A673 (cell line): ENCODE measurements around the gene PALLD. TPM values are rescaled to one million over a fixed set of nuclear protein-coding genes. Genes with fewer than 3 reads are reported as not detected.
"Not testable (repeated sequence)": the region's sequence is repeated elsewhere in the genome, so short reads cannot be mapped to it uniquely, and the experiment has no call there.

Experiments used
- BruUV-seq: library from RNA; stranded (reverse); fragments of 400-500 nt; replicated peaks from 2 replicates; lab custom pipeline; 2021; lab: Mats Ljungman, UMichigan
- CTCF ChIA-PET: fragments of 300-600 bp; sonication (Branson Sonifier 250); formaldehyde crosslinking; loops from one replicate; lab custom pipeline; 2022; ENCODE audit warnings: antibody characterized with exemption; lab: Charles Lee
- POLR2A ChIA-PET: fragments of 300-600 bp; sonication (Branson Sonifier 250); formaldehyde crosslinking; loops from one replicate; lab custom pipeline; 2022; ENCODE audit warnings: antibody characterized with exemption; ENCODE audit not compliant: low non-redundant PET; lab: Charles Lee
- DNase-seq: peaks from one replicate; pipeline ENCODE4 v3.0.0-alpha.2; 2015; ENCODE audit warnings: low spot score
- H3K27ac ChIP-seq: fragments of 200-600 bp; sonication (generic); 2 replicates; pipeline ENCODE4 v1.5.1; 2016; ENCODE audit warnings: mixed run types, low read depth, mild to moderate bottlenecking, mixed read lengths, antibody characterized with exemption, low read length; ENCODE audit not compliant: poor library complexity, severe bottlenecking
- H3K27me3 ChIP-seq: fragments of 200-600 bp; sonication (generic); replicated peaks from 2 replicates; pipeline ENCODE4 v1.6.1; 2017; ENCODE audit warnings: mixed run types, low read depth, mild to moderate bottlenecking, mixed read lengths, antibody characterized with exemption, low read length; ENCODE audit not compliant: insufficient read depth, poor library complexity
- H3K36me3 ChIP-seq: fragments of 200-600 bp; sonication (generic); 2 replicates; pipeline ENCODE4 v1.6.1; 2016; ENCODE audit warnings: mixed run types, mild to moderate bottlenecking, mixed read lengths, antibody characterized with exemption, low read length; ENCODE audit not compliant: insufficient read depth, poor library complexity, severe bottlenecking
- H3K4me1 ChIP-seq: fragments of 200-600 bp; sonication (generic); 2 replicates; pipeline ENCODE4 v1.6.1; 2017; ENCODE audit warnings: mixed run types, mild to moderate bottlenecking, mixed read lengths, antibody characterized with exemption, low read length; ENCODE audit not compliant: insufficient read depth, poor library complexity, severe bottlenecking
- H3K4me3 ChIP-seq: fragments of 200-600 bp; sonication (generic); 2 replicates; pipeline ENCODE4 v1.5.1; 2016; ENCODE audit warnings: low read depth, mixed run types, mild to moderate bottlenecking, mixed read lengths, low read length; ENCODE audit not compliant: poor library complexity, severe bottlenecking
- H3K9me3 ChIP-seq: fragments of 200-600 bp; sonication (generic); 2 replicates; pipeline ENCODE4 v1.6.1; 2016; ENCODE audit warnings: mixed run types, low read depth, mild to moderate bottlenecking, mixed read lengths, antibody characterized with exemption, low read length; ENCODE audit not compliant: poor library complexity, severe bottlenecking
- CTCF ChIP-seq: fragments of 300-800, 200-600 bp; sonication (generic); conservative IDR thresholded peaks from 2 replicates; pipeline ENCODE4 v1.5.1; 2017; ENCODE audit warnings: low read depth, mild to moderate bottlenecking, antibody characterized with exemption, low read length, moderate library complexity, mixed read lengths
- EZH2 ChIP-seq: fragments of 200-600 bp; sonication (generic); IDR thresholded peaks from 2 replicates; pipeline ENCODE4 v1.6.1; 2017; ENCODE audit warnings: borderline replicate concordance, low read depth, mild to moderate bottlenecking, mixed read lengths, antibody characterized with exemption, low read length; ENCODE audit not compliant: poor library complexity, severe bottlenecking
- intact Hi-C: fragments of 100-400 bp; cut with micrococcal nuclease; formaldehyde crosslinking; loops from one replicate; pipeline ENCODE4 v1.10.0; 2022; ENCODE audit not compliant: unreplicated experiment
- total RNA-seq: library from RNA; stranded (reverse); gene quantifications from 2 replicates; pipeline ENCODE4 v1.2.3, GENCODE V29; 2021

Gene PALLD
- total RNA-seq, 1 experiment from 2014 or later = 44.1 TPM

GRCh38 chr4:168451331-168451730 lies 45.5 kb upstream of the PALLD start:
- no peak for DNase-seq
- Histone ChIP-seq H3K9me3 (no peaks in the 10 kb centered on the region), H3K36me3 (no peaks in the 10 kb centered on the region), H3K27me3 (no peaks in the 10 kb centered on the region), H3K27ac (no peak overlapping the region), H3K4me3 (no peak overlapping the region), H3K4me1 (no peaks in the 10 kb centered on the region)
- ChIA-PET POLR2A (no interaction called here), CTCF (no interaction called here)
- BruUV-seq = no TSS peak
- TF ChIP-seq EZH2 (no peak), CTCF (no peak)
- intact Hi-C loops = no loop called here

GRCh38 chr4:168451744-168452390 lies 45.0 kb upstream of the PALLD start:
- ChIA-PET POLR2A (no interaction called here), CTCF (no interaction called here)
- no peaks in the 10 kb centered on the region for H3K27me3 ChIP-seq
- H3K4me1 ChIP-seq = no peaks in the 10 kb centered on the region
- peak; percentile 19 for DNase-seq
- no peak overlapping the region for H3K4me3 ChIP-seq
- no peaks in the 10 kb centered on the region for H3K36me3 ChIP-seq
- TF ChIP-seq CTCF (no peak), EZH2 (no peak)
- intact Hi-C loops = no loop called here
- BruUV-seq = no TSS peak
- no peaks in the 10 kb centered on the region for H3K9me3 ChIP-seq
- H3K27ac ChIP-seq = no peak overlapping the region

- no peaks in the 10 kb centered on the region for H3K4me1 ChIP-seq
- ChIA-PET POLR2A (no interaction called here), CTCF (no interaction called here)
- no TSS peak for BruUV-seq
- DNase-seq = peak; percentile 34
- no peaks in the 10 kb centered on the region for H3K36me3 ChIP-seq
- no peaks in the 10 kb centered on the region for H3K27me3 ChIP-seq
- H3K27ac ChIP-seq = no peak overlapping the region
- intact Hi-C loops = no loop called here
- no peak overlapping the region for H3K4me3 ChIP-seq
- H3K9me3 ChIP-seq = no peaks in the 10 kb centered on the region
- TF ChIP-seq CTCF = no peak
These were observed 43.7 kb upstream of the PALLD start for GRCh38 chr4:168453146-168453545.

- H3K36me3 ChIP-seq, BruUV-seq, H3K4me3 ChIP-seq, POLR2A ChIA-PET, CTCF ChIA-PET, H3K27ac ChIP-seq, H3K4me1 ChIP-seq, H3K27me3 ChIP-seq, intact Hi-C loops, DNase-seq, H3K9me3 ChIP-seq: not testable (repeated sequence)
These were observed 38.6 kb upstream of the PALLD start for GRCh38 chr4:168458256-168458655.
